Stimulated activated CD4-positive, alpha-beta T cell treated with anti-CD3 and anti-CD28 coated beads, TNF-alpha, amount 100 ng/mL, for 24 hours (primary cell): ENCODE data around the gene ERC1.
A peak's percentile ranks its signal among the peaks of the same experiment; 100 is the strongest.
"Not testable (repeated sequence)": the region's sequence is repeated elsewhere in the genome, so short reads cannot be mapped to it uniquely, and the experiment has no call there.

Source experiments
- DNase-seq, 3 experiments: peaks; one replicate each; pipeline ENCODE4 v3.0.0-alpha.2; 2020; ENCODE audit warnings: low read depth in 3 of 3

ERC1 gene

GRCh38 chr12:1185460-1186182, 194.6 kb downstream of the ERC1 start:
- DNase-seq, result no peak

GRCh38 chr12:1186298-1186697, 195.3 kb downstream of the ERC1 start:
- no peak for DNase-seq

- no peak for DNase-seq
Measured at GRCh38 chr12:1188016-1188415, 197.0 kb downstream of the ERC1 start.

- no peak for DNase-seq
Measured at GRCh38 chr12:1189163-1189562, 198.1 kb downstream of the ERC1 start.

- DNase-seq, result no peak
Measured at GRCh38 chr12:1195513-1195912, 204.5 kb downstream of the ERC1 start.

GRCh38 chr12:1197264-1198018, 206.4 kb downstream of the ERC1 start:
- no peak for DNase-seq

GRCh38 chr12:1198854-1199253, 207.8 kb downstream of the ERC1 start:
- DNase-seq, result not testable (repeated sequence)

- DNase-seq, result no peak
Measured at GRCh38 chr12:1199700-1200099, 208.7 kb downstream of the ERC1 start.

GRCh38 chr12:1201030-1201429, 210.0 kb downstream of the ERC1 start:
- DNase-seq, result no peak

- no peak for DNase-seq
Measured at GRCh38 chr12:1201886-1202285, 210.9 kb downstream of the ERC1 start.

- no peak for DNase-seq
Measured at GRCh38 chr12:1203735-1204019, 212.7 kb downstream of the ERC1 start.

- DNase-seq, result no peak
Measured at GRCh38 chr12:1204581-1205121, 213.6 kb downstream of the ERC1 start.

- no peak for DNase-seq
Measured at GRCh38 chr12:1205512-1206060, 214.6 kb downstream of the ERC1 start.

GRCh38 chr12:1206118-1206734, 215.2 kb downstream of the ERC1 start:
- no peak for DNase-seq

- DNase-seq, result no peak
Measured at GRCh38 chr12:1207276-1207675, 216.3 kb downstream of the ERC1 start.

- DNase-seq, result not testable (repeated sequence)
Measured at GRCh38 chr12:1208719-1209118, 217.7 kb downstream of the ERC1 start.

GRCh38 chr12:1212526-1212925, 221.5 kb downstream of the ERC1 start:
- DNase-seq, result no peak

- peak in 1 of 3 experiments; percentile 44 for DNase-seq
Measured at GRCh38 chr12:1213205-1213604, 222.2 kb downstream of the ERC1 start.

- no peak for DNase-seq
Measured at GRCh38 chr12:1213618-1214205, 222.7 kb downstream of the ERC1 start.

GRCh38 chr12:1216560-1216959, 225.5 kb downstream of the ERC1 start:
- DNase-seq, result no peak

- DNase-seq, result no peak
Measured at GRCh38 chr12:1217191-1217949, 226.3 kb downstream of the ERC1 start.
